GM18951 (cell line): ENCODE data around the gene PRR5.

Experiments
- POLR2A ChIP-seq: IDR thresholded peaks from 4 replicates; pipeline ENCODE4 v1.6.1; 2011; ENCODE audit warnings: mild to moderate bottlenecking; ENCODE audit not compliant: insufficient read length, insufficient read depth; ENCODE audit errors: extremely low read depth
- in situ Hi-C: fragments of 300-500 bp; cut with MboI; formaldehyde crosslinking; loops from one replicate; pipeline ENCODE4 v1.12.0; 2022; ENCODE audit warnings: low sequenced_read_pairs, mixed read lengths, inconsistent platforms; ENCODE audit not compliant: unreplicated experiment

Gene PRR5

GRCh38 chr22:44759430-44760310 lies 57.7 kb downstream of the PRR5 start:
- TF ChIP-seq POLR2A, result no peak

GRCh38 chr22:44760476-44760875 lies 58.5 kb downstream of the PRR5 start:
- in situ Hi-C loops, result no loop called here

More at GRCh38 chr22:44759430-44760310, 57.7 kb downstream of the PRR5 start:
- in situ Hi-C loops, result no loop called here

GRCh38 chr22:44761025-44761424 lies 59.0 kb downstream of the PRR5 start:
- in situ Hi-C loops, result no loop called here
- no peak for TF ChIP-seq POLR2A

More at GRCh38 chr22:44760476-44760875, 58.5 kb downstream of the PRR5 start:
- no peak for TF ChIP-seq POLR2A

- TF ChIP-seq POLR2A, result no peak
- in situ Hi-C loops, result no loop called here
These were observed 62.4 kb downstream of the PRR5 start for GRCh38 chr22:44764373-44764772.

GRCh38 chr22:44764974-44765373 lies 63.0 kb downstream of the PRR5 start:
- TF ChIP-seq POLR2A, result no peak
- in situ Hi-C loops, result no loop called here

GRCh38 chr22:44765571-44766285 lies 63.7 kb downstream of the PRR5 start:
- TF ChIP-seq POLR2A, result no peak
- in situ Hi-C loops, result no loop called here

- in situ Hi-C loops, result no loop called here
- no peak for TF ChIP-seq POLR2A
These were observed 71.1 kb downstream of the PRR5 start for GRCh38 chr22:44773082-44773481.

- in situ Hi-C loops, result no loop called here
- no peak for TF ChIP-seq POLR2A
These were observed 73.9 kb downstream of the PRR5 start for GRCh38 chr22:44775862-44776261.

GRCh38 chr22:44776605-44777363 lies 74.8 kb downstream of the PRR5 start:
- in situ Hi-C loops, result no loop called here
- TF ChIP-seq POLR2A, result no peak

GRCh38 chr22:44777364-44777755 lies 75.4 kb downstream of the PRR5 start:
- TF ChIP-seq POLR2A, result no peak
- in situ Hi-C loops, result no loop called here

- in situ Hi-C loops, result no loop called here
- no peak for TF ChIP-seq POLR2A
These were observed 79.0 kb downstream of the PRR5 start for GRCh38 chr22:44780876-44781449.

- in situ Hi-C loops, result no loop called here
- TF ChIP-seq POLR2A, result no peak
These were observed 80.5 kb downstream of the PRR5 start for GRCh38 chr22:44782363-44782963.
